SK-N-SH treated with all-trans-retinoic acid at 6 μM for 48 hours (cell line): ENCODE measurements around the gene TUFT1.

ENCODE experiments used
- ISL1 ChIP-seq: fragments of 250-450 bp; sonication (Bioruptor Pico); IDR thresholded peaks from 2 replicates; pipeline ENCODE4 v2.1.2; 2022; ENCODE audit warnings: mild to moderate bottlenecking, moderate library complexity
- POU6F1 ChIP-seq: fragments of 250-450 bp; sonication (Bioruptor Pico); IDR thresholded peaks from 2 replicates; pipeline ENCODE4 v1.8.0; 2021; ENCODE audit warnings: low read depth, mild to moderate bottlenecking, moderate library complexity, borderline replicate concordance
- RARB ChIP-seq: fragments of 250-450 bp; sonication (Bioruptor Pico); IDR thresholded peaks from 2 replicates; pipeline ENCODE4 v1.8.0; 2021; ENCODE audit warnings: mild to moderate bottlenecking, moderate library complexity
- ZNF8 ChIP-seq: fragments of 450-650 bp; formaldehyde crosslinking; IDR thresholded peaks from 2 replicates; pipeline ENCODE4 v1.5.0; 2020; ENCODE audit warnings: mild to moderate bottlenecking, moderate library complexity
- TF ChIP-seq, protein P1 (sequence below): fragments of 250-450 bp; sonication (Bioruptor Pico); IDR thresholded peaks from 2 replicates; pipeline ENCODE4 v1.8.0; 2020; ENCODE audit warnings: mild to moderate bottlenecking, moderate library complexity, borderline replicate concordance

DNA sequence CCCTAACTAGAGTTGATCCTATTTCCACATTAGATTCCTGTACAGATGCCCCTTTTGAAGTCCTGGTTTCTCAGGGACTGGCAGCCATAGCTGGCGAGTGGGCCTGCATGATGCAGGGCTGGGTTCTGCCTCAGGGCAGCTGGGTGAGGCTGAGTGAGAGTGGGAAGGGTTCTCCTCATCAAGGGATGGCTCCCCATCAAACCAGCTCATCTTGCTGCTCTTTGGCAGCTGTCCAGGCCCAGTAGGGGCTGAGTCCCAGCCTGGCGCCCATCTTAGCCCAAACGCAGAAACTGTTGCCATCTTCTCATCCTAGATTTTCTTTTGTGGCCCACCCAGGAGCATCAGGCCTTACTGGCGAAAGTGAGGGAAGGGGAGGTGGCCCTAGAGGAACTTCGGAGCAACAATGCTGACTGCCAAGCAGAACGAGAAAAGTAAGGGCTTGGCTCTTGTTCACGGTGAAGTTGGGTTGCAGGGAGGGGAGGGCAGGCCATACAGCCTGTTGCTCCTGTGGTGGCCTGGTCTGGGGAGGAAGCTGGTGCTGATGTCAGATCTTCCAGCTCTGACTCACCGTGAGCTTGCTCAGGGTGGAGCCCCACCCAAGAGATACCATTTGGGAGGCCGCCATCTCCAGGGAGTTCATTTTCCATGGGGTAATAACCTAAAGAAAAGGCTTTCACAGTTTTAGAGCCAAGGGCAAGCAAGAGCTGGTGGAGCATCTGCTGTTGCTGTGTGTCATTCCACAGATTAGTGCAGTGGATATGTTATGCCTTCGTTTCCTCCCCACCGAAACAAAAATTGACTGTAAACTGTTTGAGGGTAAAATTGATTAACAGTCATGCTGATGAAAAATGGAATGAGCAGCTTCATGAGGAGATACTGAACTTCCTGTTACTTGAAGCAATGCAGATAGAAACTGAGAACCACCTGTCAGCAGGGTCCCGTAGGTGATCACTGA lies 34.7 kb downstream of the TUFT1 start:
- no peak for TF ChIP-seq ISL1 (CRISPR knock-in tag)
- TF ChIP-seq, protein P1, sequence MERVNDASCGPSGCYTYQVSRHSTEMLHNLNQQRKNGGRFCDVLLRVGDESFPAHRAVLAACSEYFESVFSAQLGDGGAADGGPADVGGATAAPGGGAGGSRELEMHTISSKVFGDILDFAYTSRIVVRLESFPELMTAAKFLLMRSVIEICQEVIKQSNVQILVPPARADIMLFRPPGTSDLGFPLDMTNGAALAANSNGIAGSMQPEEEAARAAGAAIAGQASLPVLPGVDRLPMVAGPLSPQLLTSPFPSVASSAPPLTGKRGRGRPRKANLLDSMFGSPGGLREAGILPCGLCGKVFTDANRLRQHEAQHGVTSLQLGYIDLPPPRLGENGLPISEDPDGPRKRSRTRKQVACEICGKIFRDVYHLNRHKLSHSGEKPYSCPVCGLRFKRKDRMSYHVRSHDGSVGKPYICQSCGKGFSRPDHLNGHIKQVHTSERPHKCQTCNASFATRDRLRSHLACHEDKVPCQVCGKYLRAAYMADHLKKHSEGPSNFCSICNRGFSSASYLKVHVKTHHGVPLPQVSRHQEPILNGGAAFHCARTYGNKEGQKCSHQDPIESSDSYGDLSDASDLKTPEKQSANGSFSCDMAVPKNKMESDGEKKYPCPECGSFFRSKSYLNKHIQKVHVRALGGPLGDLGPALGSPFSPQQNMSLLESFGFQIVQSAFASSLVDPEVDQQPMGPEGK = no peak
- no peak for TF ChIP-seq POU6F1
- TF ChIP-seq RARB = no peak
- TF ChIP-seq ZNF8 (CRISPR knock-in tag) = no peak
